PC-3 (cell line): ENCODE data around the gene CHRNB1. TPM values are rescaled to one million over a fixed set of nuclear protein-coding genes. Genes with fewer than 3 reads are reported as not detected.
A peak's percentile ranks its signal among the peaks of the same experiment; 100 is the strongest.

Experiments used
- ATAC-seq: fragments of 200-7000 bp; cut with Tn5 transposase; 2 replicates; pipeline ENCODE4 v1.9.1; 2020; ENCODE audit warnings: mild to moderate bottlenecking, moderate library complexity
- BruUV-seq: library from RNA; stranded (reverse); fragments of 400-500 nt; replicated peaks from 2 replicates; lab custom pipeline; 2021; lab: Mats Ljungman, UMichigan
- CTCF ChIA-PET: fragments of 300-600 bp; sonication (Branson Sonifier 250); formaldehyde crosslinking; loops from one replicate; lab custom pipeline; 2022; ENCODE audit warnings: antibody characterized with exemption; lab: Charles Lee
- POLR2A ChIA-PET: fragments of 300-600 bp; sonication (Branson Sonifier 250); formaldehyde crosslinking; loops from one replicate; lab custom pipeline; 2022; ENCODE audit warnings: antibody characterized with exemption; ENCODE audit not compliant: unreplicated experiment; lab: Charles Lee
- DNase-seq: peaks from one replicate; pipeline ENCODE4 v3.0.0-alpha.2; 2015
- H2AFZ ChIP-seq: fragments of 300-600 bp; sonication (generic); 2 replicates; pipeline ENCODE4 v1.6.0; 2016; ENCODE audit warnings: antibody characterized with exemption, low read length
- H3F3A ChIP-seq: fragments of 300-600 bp; sonication (generic); one replicate; pipeline ENCODE4 v1.6.0; 2017; ENCODE audit warnings: antibody characterized with exemption, low read length, control low read depth, mild to moderate bottlenecking; ENCODE audit not compliant: unreplicated experiment
- H3K27ac ChIP-seq: fragments of 300-600 bp; sonication (generic); 2 replicates; pipeline ENCODE4 v1.5.1; 2016; ENCODE audit warnings: mild to moderate bottlenecking, low read length
- H3K27me3 ChIP-seq: fragments of 300-600 bp; sonication (generic); 2 replicates; pipeline ENCODE4 v1.6.1; 2016; ENCODE audit warnings: low read length, mixed read lengths
- H3K36me3 ChIP-seq: fragments of 300-600 bp; sonication (generic); 2 replicates; pipeline ENCODE4 v1.6.1; 2016; ENCODE audit warnings: low read depth, mixed run types, low read length, mixed read lengths
- H3K4me1 ChIP-seq: fragments of 300-600 bp; sonication (generic); 2 replicates; pipeline ENCODE4 v1.5.1; 2016; ENCODE audit warnings: low read length; ENCODE audit not compliant: insufficient read depth
- H3K4me2 ChIP-seq: fragments of 300-600 bp; sonication (generic); 2 replicates; pipeline ENCODE4 v1.6.0; 2016; ENCODE audit warnings: low read length
- H3K4me3 ChIP-seq: fragments of 300-600 bp; sonication (generic); 2 replicates; pipeline ENCODE4 v1.5.1; 2016; ENCODE audit warnings: mild to moderate bottlenecking, low read length, mixed read lengths
- H3K79me2 ChIP-seq: fragments of 300-600 bp; sonication (generic); 2 replicates; pipeline ENCODE4 v1.6.1; 2017; ENCODE audit warnings: low read length, mixed read lengths
- H3K9ac ChIP-seq: fragments of 300-600 bp; sonication (generic); 2 replicates; pipeline ENCODE4 v1.6.0; 2016; ENCODE audit warnings: mild to moderate bottlenecking, low read length
- H3K9me2 ChIP-seq: fragments of 300-600 bp; sonication (generic); replicated peaks from 2 replicates; pipeline ENCODE4 v1.6.1; 2016; ENCODE audit warnings: mixed run types, low read length, mixed read lengths
- H3K9me3 ChIP-seq: fragments of 300-600 bp; sonication (generic); 2 replicates; pipeline ENCODE4 v1.6.1; 2016; ENCODE audit warnings: low read length, mixed read lengths
- H4K20me1 ChIP-seq: fragments of 300-600 bp; sonication (generic); 2 replicates; pipeline ENCODE4 v1.6.1; 2016; ENCODE audit warnings: low read length, mixed read lengths
- EZH2 ChIP-seq: fragments of 300-600 bp; sonication (generic); IDR thresholded peaks from one replicate; pipeline ENCODE4 v1.6.1; 2017; ENCODE audit warnings: antibody characterized with exemption, mild to moderate bottlenecking, low read length; ENCODE audit not compliant: unreplicated experiment
- EZH2phosphoT487 ChIP-seq: fragments of 300-600 bp; sonication (generic); IDR thresholded peaks from 2 replicates; pipeline ENCODE4 v1.6.1; 2018; ENCODE audit warnings: mild to moderate bottlenecking, antibody characterized with exemption, low read length, borderline replicate concordance
- intact Hi-C: fragments of 100-400 bp; cut with micrococcal nuclease; formaldehyde crosslinking; loops from 2 replicates; pipeline ENCODE4 v1.9.0; 2023
- total RNA-seq: library from RNA; depleted of rRNA; stranded (reverse); fragments of >200 nt; gene quantifications from 2 replicates; pipeline ENCODE4 v1.2.3, GENCODE V29; 2014; rRNA removed
- TF ChIP-seq, protein P1 (sequence below): fragments of 300-600 bp; sonication (generic); conservative IDR thresholded peaks from 2 replicates; pipeline ENCODE4 v1.5.1; 2017; ENCODE audit warnings: antibody characterized with exemption, low read depth, mild to moderate bottlenecking, low read length

The CHRNB1 gene
- total RNA-seq, 1 experiment from 2014 or later = 2.1 TPM

DNA sequence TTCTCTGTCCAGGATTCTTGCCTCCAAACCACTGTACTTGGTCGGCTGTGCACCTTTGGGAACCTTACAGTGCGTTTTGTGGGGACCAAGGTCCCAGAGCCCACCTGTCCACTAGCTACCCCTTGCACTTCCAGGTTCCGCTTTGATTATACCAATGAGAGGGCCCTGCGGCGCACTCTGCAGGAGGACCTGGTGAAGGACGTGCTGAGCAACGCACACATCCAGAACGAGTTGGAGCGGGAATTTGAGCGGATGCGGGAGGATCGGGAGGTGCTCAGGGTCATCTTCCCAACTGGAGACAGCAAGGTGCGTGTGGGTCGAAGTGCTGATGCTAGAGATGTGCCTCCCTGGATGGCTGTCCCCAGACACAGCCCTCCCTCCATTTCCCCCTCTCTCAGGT is 58.1 kb downstream of the CHRNB1 start:
- H3F3A ChIP-seq = no peaks in the 10 kb centered on the region
- no peak for TF ChIP-seq EZH2phosphoT487
- TF ChIP-seq, protein P1, sequence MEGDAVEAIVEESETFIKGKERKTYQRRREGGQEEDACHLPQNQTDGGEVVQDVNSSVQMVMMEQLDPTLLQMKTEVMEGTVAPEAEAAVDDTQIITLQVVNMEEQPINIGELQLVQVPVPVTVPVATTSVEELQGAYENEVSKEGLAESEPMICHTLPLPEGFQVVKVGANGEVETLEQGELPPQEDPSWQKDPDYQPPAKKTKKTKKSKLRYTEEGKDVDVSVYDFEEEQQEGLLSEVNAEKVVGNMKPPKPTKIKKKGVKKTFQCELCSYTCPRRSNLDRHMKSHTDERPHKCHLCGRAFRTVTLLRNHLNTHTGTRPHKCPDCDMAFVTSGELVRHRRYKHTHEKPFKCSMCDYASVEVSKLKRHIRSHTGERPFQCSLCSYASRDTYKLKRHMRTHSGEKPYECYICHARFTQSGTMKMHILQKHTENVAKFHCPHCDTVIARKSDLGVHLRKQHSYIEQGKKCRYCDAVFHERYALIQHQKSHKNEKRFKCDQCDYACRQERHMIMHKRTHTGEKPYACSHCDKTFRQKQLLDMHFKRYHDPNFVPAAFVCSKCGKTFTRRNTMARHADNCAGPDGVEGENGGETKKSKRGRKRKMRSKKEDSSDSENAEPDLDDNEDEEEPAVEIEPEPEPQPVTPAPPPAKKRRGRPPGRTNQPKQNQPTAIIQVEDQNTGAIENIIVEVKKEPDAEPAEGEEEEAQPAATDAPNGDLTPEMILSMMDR = peak; percentile 43
- TF ChIP-seq EZH2 = no peak
- ChIA-PET POLR2A (no interaction called here), CTCF (interaction anchor here (0.7 kb wide), 1 partner anchor 68 kb away, joined by 4 read pairs; no protein-coding TSS in a partner anchor)
- H3K4me1 ChIP-seq = no peaks in the 10 kb centered on the region
- H2AFZ ChIP-seq = no peak overlapping the region
- no peaks in the 10 kb centered on the region for H3K27me3 ChIP-seq
- no peaks in the 10 kb centered on the region for H3K9me3 ChIP-seq
- H3K36me3 ChIP-seq = peaks cover 61% of the 10 kb centered on the region
- no peak overlapping the region for H3K9ac ChIP-seq
- H3K27ac ChIP-seq = no peak overlapping the region
- no TSS peak for BruUV-seq
- intact Hi-C loops = no loop called here
- no peak for DNase-seq
- no peak for ATAC-seq
- H3K4me3 ChIP-seq = no peak overlapping the region
- H4K20me1 ChIP-seq = no peaks in the 10 kb centered on the region
- no peaks in the 10 kb centered on the region for H3K9me2 ChIP-seq
- H3K4me2 ChIP-seq = no peak overlapping the region
- H3K79me2 ChIP-seq = no peaks in the 10 kb centered on the region

DNA sequence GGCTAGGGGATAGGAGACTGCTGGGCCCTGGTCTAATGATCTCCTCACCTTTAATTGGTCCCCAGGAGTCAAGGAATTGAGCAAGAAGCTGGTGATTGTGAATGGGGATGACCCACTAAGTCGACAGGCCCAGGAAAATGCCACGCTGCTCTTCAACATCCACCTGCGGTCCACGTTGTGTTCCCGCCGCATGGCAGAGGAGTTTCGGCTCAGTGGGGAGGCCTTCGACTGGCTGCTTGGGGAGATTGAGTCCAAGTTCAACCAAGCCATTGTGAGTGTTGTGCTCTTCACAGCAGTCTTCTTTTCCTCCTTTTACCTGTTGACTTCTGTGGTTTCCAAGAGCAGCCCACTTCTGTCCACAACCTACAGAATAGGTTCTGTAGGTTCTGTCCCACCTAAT is 58.7 kb downstream of the CHRNB1 start:
- Histone ChIP-seq H3K79me2 (no peaks in the 10 kb centered on the region), H3K9me3 (no peaks in the 10 kb centered on the region), H3K27me3 (no peaks in the 10 kb centered on the region), H4K20me1 (no peaks in the 10 kb centered on the region), H3F3A (no peaks in the 10 kb centered on the region), H3K9me2 (no peaks in the 10 kb centered on the region), H3K4me2 (no peak overlapping the region), H3K4me3 (no peak overlapping the region), H2AFZ (no peak overlapping the region), H3K4me1 (no peaks in the 10 kb centered on the region), H3K27ac (no peak overlapping the region), H3K36me3 (peaks cover 61% of the 10 kb centered on the region), H3K9ac (no peak overlapping the region)
- BruUV-seq = no TSS peak
- ATAC-seq = no peak
- no peak for DNase-seq
- ChIA-PET POLR2A (no interaction called here), CTCF (no interaction called here)
- intact Hi-C loops = no loop called here
- TF ChIP-seq EZH2phosphoT487 (no peak), EZH2 (no peak)
- TF ChIP-seq, protein P1 = no peak

Other genes starting within 250 kb of the CHRNB1 start
- 6.5 and 12.8 TPM in 2 replicates for gene DLG4, start 225.2 kb upstream of the CHRNB1 start, total RNA-seq
- 558 and 646 TPM in 2 replicates for gene ACADVL, start 225.1 kb upstream of the CHRNB1 start, total RNA-seq
- 36.9 and 65.7 TPM in 2 replicates for gene DVL2, start 210.5 kb upstream of the CHRNB1 start, total RNA-seq
- gene PHF23, start 205.6 kb upstream of the CHRNB1 start, total RNA-seq = 20.8 and 32.7 TPM in 2 replicates
- 88.2 and 103 TPM in 2 replicates for gene GABARAP, start 202.6 kb upstream of the CHRNB1 start, total RNA-seq
- 52.4 and 68.5 TPM in 2 replicates for gene CTDNEP1, start 193.3 kb upstream of the CHRNB1 start, total RNA-seq
- gene ELP5, start 192.8 kb upstream of the CHRNB1 start, total RNA-seq = 60.5 and 67.5 TPM in 2 replicates
- gene CLDN7, start 182.6 kb upstream of the CHRNB1 start, total RNA-seq = 147 and 180 TPM in 2 replicates
- gene SLC2A4, start 163.3 kb upstream of the CHRNB1 start, total RNA-seq = 0.29 TPM in 1 of 2 replicates, not detected in the other
- 1.1 and 1.4 TPM in 2 replicates for gene YBX2, start 150.4 kb upstream of the CHRNB1 start, total RNA-seq
- 1,140 and 1,203 TPM in 2 replicates for gene EIF5A, start 137.4 kb upstream of the CHRNB1 start, total RNA-seq
- 30.8 and 45.8 TPM in 2 replicates for gene GPS2, start 129.7 kb upstream of the CHRNB1 start, total RNA-seq
- 21.4 and 27.7 TPM in 2 replicates for gene NEURL4, start 115.7 kb upstream of the CHRNB1 start, total RNA-seq
- gene ACAP1, start 108.5 kb upstream of the CHRNB1 start, total RNA-seq = not detected in 2 replicates
- gene KCTD11, start 92.9 kb upstream of the CHRNB1 start, total RNA-seq = 7.0 and 7.6 TPM in 2 replicates
- not detected in 2 replicates for gene TMEM95, start 89.9 kb upstream of the CHRNB1 start, total RNA-seq
- 10.8 and 13.5 TPM in 2 replicates for gene TNK1, start 64.0 kb upstream of the CHRNB1 start, total RNA-seq
- gene PLSCR3, start 50.5 kb upstream of the CHRNB1 start, total RNA-seq = 53.8 and 62.7 TPM in 2 replicates
- gene TMEM256, start 41.0 kb upstream of the CHRNB1 start, total RNA-seq = 56.6 and 82.4 TPM in 2 replicates
- gene NLGN2, start 37.2 kb upstream of the CHRNB1 start, total RNA-seq = 7.4 and 12.7 TPM in 2 replicates
- not detected in 2 replicates for gene SPEM1, start 24.7 kb upstream of the CHRNB1 start, total RNA-seq
- not detected in 2 replicates for gene SPEM2, start 19.4 kb upstream of the CHRNB1 start, total RNA-seq
- gene SPEM3, start 16.2 kb upstream of the CHRNB1 start, total RNA-seq = not detected in 2 replicates
- gene TMEM102, start 9.6 kb upstream of the CHRNB1 start, total RNA-seq = 14.0 and 17.9 TPM in 2 replicates
- gene FGF11, start 5.5 kb upstream of the CHRNB1 start, total RNA-seq = 0.69 and 1.0 TPM in 2 replicates
- 14.7 and 18.4 TPM in 2 replicates for gene ZBTB4, start 34.6 kb downstream of the CHRNB1 start, total RNA-seq
- gene SLC35G6, start 36.4 kb downstream of the CHRNB1 start, total RNA-seq = not detected in 2 replicates
- gene POLR2A, start 39.3 kb downstream of the CHRNB1 start, total RNA-seq = 47.1 and 95.7 TPM in 2 replicates
- 15.2 and 24.2 TPM in 2 replicates for gene TNFSF12, start 104.0 kb downstream of the CHRNB1 start, total RNA-seq
- 3.6 and 5.2 TPM in 2 replicates for gene TNFSF13, start 113.7 kb downstream of the CHRNB1 start, total RNA-seq
- 82.8 and 88.7 TPM in 2 replicates for gene SENP3, start 116.9 kb downstream of the CHRNB1 start, total RNA-seq
- gene CD68, start 134.6 kb downstream of the CHRNB1 start, total RNA-seq = 30.2 and 32.4 TPM in 2 replicates
- gene MPDU1, start 138.8 kb downstream of the CHRNB1 start, total RNA-seq = 71.0 and 94.1 TPM in 2 replicates
- 6.3 and 7.0 TPM in 2 replicates for gene SOX15, start 145.0 kb downstream of the CHRNB1 start, total RNA-seq
- 51.4 and 67.2 TPM in 2 replicates for gene FXR2, start 169.8 kb downstream of the CHRNB1 start, total RNA-seq
- gene SAT2, start 182.8 kb downstream of the CHRNB1 start, total RNA-seq = 27.6 and 33.1 TPM in 2 replicates
- gene SHBG, start 185.1 kb downstream of the CHRNB1 start, total RNA-seq = not detected in 2 replicates
- not detected in 2 replicates for gene ATP1B2, start 205.9 kb downstream of the CHRNB1 start, total RNA-seq
- 2.0 and 3.4 TPM in 2 replicates for gene TP53, start 242.4 kb downstream of the CHRNB1 start, total RNA-seq
- 18.0 and 22.6 TPM in 2 replicates for gene WRAP53, start 243.4 kb downstream of the CHRNB1 start, total RNA-seq